ENCODE measurements around the gene TADA2A. TPM values are rescaled to one million over a fixed set of nuclear protein-coding genes. Genes with fewer than 3 reads are reported as not detected.

The TADA2A gene
- total RNA-seq, 1 experiment from 2014 or later = 25.2 TPM

- Histone ChIP-seq H3K4me2 (no peak overlapping the region), H3K27ac (no peak overlapping the region), H3K4me1 (replicated peaks; ENCODE audit: insufficient read depth) (no peaks in the 10 kb centered on the region), H3K27me3 (ENCODE audit: insufficient read depth, low read depth) (no peaks in the 10 kb centered on the region), H3F3A (ENCODE audit: insufficient read depth, low read depth) (0 out of 2 replicates have a peak, but pooled peaks cover 2% of the 10 kb centered on the region), H3K4me3 (no peak overlapping the region), H3K36me3 (ENCODE audit: low read depth) (0 out of 2 replicates have a peak, but pooled peaks cover 4% of the 10 kb centered on the region), H2AFZ (no peak overlapping the region), H3K9me3 (ENCODE audit: insufficient read depth, low read depth) (no peaks in the 10 kb centered on the region), H3K9me2 (ENCODE audit: insufficient read depth) (no peaks in the 10 kb centered on the region), H3K79me2 (ENCODE audit: low read depth) (peaks cover 99% of the 10 kb centered on the region), H4K20me1 (ENCODE audit: insufficient read depth) (peaks cover 29% of the 10 kb centered on the region)
- intact Hi-C loops (cut with micrococcal nuclease; ENCODE audit: unreplicated experiment) = no loop called here
- ChIA-PET CTCF (no interaction called here), POLR2A (ENCODE audit: unreplicated experiment) (no interaction called here)
- BruUV-seq (replicated peaks) = no TSS peak
- no peak for TF ChIP-seq CTCF (conservative IDR thresholded peaks at IDR 0.05)
- no peak for TF ChIP-seq EZH2 (IDR thresholded peaks at IDR 0.05; ENCODE audit: low read depth)
- no peak for DNase-seq
Measured at GRCh38 chr17:37500378-37500777, 93.7 kb downstream of the TADA2A start.

GRCh38 chr17:37502009-37502936 lies 95.6 kb downstream of the TADA2A start:
- Histone ChIP-seq H3K4me3 (no peak overlapping the region), H2AFZ (no peak overlapping the region), H3K9me3 (ENCODE audit: insufficient read depth, low read depth) (no peaks in the 10 kb centered on the region), H4K20me1 (ENCODE audit: insufficient read depth) (peaks cover 34% of the 10 kb centered on the region), H3K79me2 (ENCODE audit: low read depth) (peaks cover 93% of the 10 kb centered on the region), H3K36me3 (ENCODE audit: low read depth) (0 out of 2 replicates have a peak, but pooled peaks cover 4% of the 10 kb centered on the region), H3K4me1 (replicated peaks; ENCODE audit: insufficient read depth) (no peaks in the 10 kb centered on the region), H3K4me2 (no peak overlapping the region), H3F3A (ENCODE audit: insufficient read depth, low read depth) (0 out of 2 replicates have a peak, but pooled peaks cover 7% of the 10 kb centered on the region), H3K9me2 (ENCODE audit: insufficient read depth) (no peaks in the 10 kb centered on the region), H3K27ac (no peak overlapping the region), H3K27me3 (ENCODE audit: insufficient read depth, low read depth) (no peaks in the 10 kb centered on the region)
- intact Hi-C loops (cut with micrococcal nuclease; ENCODE audit: unreplicated experiment) = no loop called here
- BruUV-seq (replicated peaks) = no TSS peak
- no peak for TF ChIP-seq CTCF (conservative IDR thresholded peaks at IDR 0.05)
- TF ChIP-seq EZH2 (IDR thresholded peaks at IDR 0.05; ENCODE audit: low read depth) = no peak
- CTCF ChIA-PET = interaction anchor here (0.7 kb wide), 1 partner anchor 9 kb away, joined by 7 read pairs; no protein-coding TSS in a partner anchor
- no peak for DNase-seq
- POLR2A ChIA-PET (ENCODE audit: unreplicated experiment) = interaction anchor here (0.6 kb wide), 3 partner anchors 13 to 1016 kb away, joined by 3 to 4 read pairs (median 3); partner anchors contain the start of gene ZNHIT3

GRCh38 chr17:37503148-37503547 lies 96.5 kb downstream of the TADA2A start:
- Histone ChIP-seq H3K4me3 (no peak overlapping the region), H3K4me1 (replicated peaks; ENCODE audit: insufficient read depth) (no peaks in the 10 kb centered on the region), H3K9me3 (ENCODE audit: insufficient read depth, low read depth) (no peaks in the 10 kb centered on the region), H3F3A (ENCODE audit: insufficient read depth, low read depth) (0 out of 2 replicates have a peak, but pooled peaks cover 7% of the 10 kb centered on the region), H2AFZ (no peak overlapping the region), H3K27ac (no peak overlapping the region), H4K20me1 (ENCODE audit: insufficient read depth) (peaks cover 35% of the 10 kb centered on the region), H3K79me2 (ENCODE audit: low read depth) (peaks cover 90% of the 10 kb centered on the region), H3K36me3 (ENCODE audit: low read depth) (0 out of 2 replicates have a peak, but pooled peaks cover 4% of the 10 kb centered on the region), H3K9me2 (ENCODE audit: insufficient read depth) (no peaks in the 10 kb centered on the region), H3K4me2 (no peak overlapping the region), H3K27me3 (ENCODE audit: insufficient read depth, low read depth) (no peaks in the 10 kb centered on the region)
- POLR2A ChIA-PET (ENCODE audit: unreplicated experiment) = no interaction called here
- DNase-seq = no peak
- intact Hi-C loops (cut with micrococcal nuclease; ENCODE audit: unreplicated experiment) = no loop called here
- TF ChIP-seq EZH2 (IDR thresholded peaks at IDR 0.05; ENCODE audit: low read depth) = no peak
- TF ChIP-seq CTCF (conservative IDR thresholded peaks at IDR 0.05) = no peak
- CTCF ChIA-PET = interaction anchor here (0.7 kb wide), 1 partner anchor 8 kb away, joined by 7 read pairs; no protein-coding TSS in a partner anchor
- no TSS peak for BruUV-seq (replicated peaks)

All from PC-9 (cell line).